GM23338 (cell line): ENCODE measurements around the gene ZHX3. TPM values are rescaled to one million over a fixed set of nuclear protein-coding genes. Genes with fewer than 3 reads are reported as not detected.

Experiments used
- ATAC-seq: fragments of 200-7000 bp; cut with Tn5 transposase; 3 replicates; pipeline ENCODE4 v1.9.1; 2020
- DNase-seq: peaks from one replicate; pipeline ENCODE4 v3.0.0-alpha.2; 2015; ENCODE audit warnings: low spot score
- H2AFZ ChIP-seq: fragments of 200-600 bp; sonication (generic); 2 replicates; pipeline ENCODE4 v1.8.0; 2016; ENCODE audit warnings: antibody characterized with exemption, mild to moderate bottlenecking, moderate library complexity
- H3F3A ChIP-seq: fragments of 200-600 bp; sonication (generic); replicated peaks from 2 replicates; pipeline ENCODE4 v1.8.0; 2017; ENCODE audit warnings: antibody characterized with exemption, mixed run types, low read depth
- H3K27ac ChIP-seq: fragments of 200-600 bp; sonication (generic); 2 replicates; pipeline ENCODE4 v1.6.1; 2016; ENCODE audit warnings: low read depth
- H3K27me3 ChIP-seq: fragments of 200-600 bp; sonication (generic); 2 replicates; pipeline ENCODE4 v1.8.0; 2016; ENCODE audit warnings: mild to moderate bottlenecking, mixed run types, moderate library complexity; ENCODE audit not compliant: insufficient read depth
- H3K36me3 ChIP-seq: fragments of 200-600 bp; sonication (generic); 2 replicates; pipeline ENCODE4 v1.8.0; 2016; ENCODE audit warnings: mild to moderate bottlenecking; ENCODE audit not compliant: insufficient read depth
- H3K4me1 ChIP-seq: fragments of 200-600 bp; sonication (generic); 2 replicates; pipeline ENCODE4 v1.8.0; 2016; ENCODE audit warnings: mild to moderate bottlenecking, moderate library complexity; ENCODE audit not compliant: insufficient read depth
- H3K4me2 ChIP-seq: fragments of 200-600 bp; sonication (generic); 2 replicates; pipeline ENCODE4 v1.7.1; 2017; ENCODE audit warnings: mixed run types
- H3K4me3 ChIP-seq: fragments of 200-600 bp; sonication (generic); 2 replicates; pipeline ENCODE4 v1.6.1; 2016; ENCODE audit warnings: mixed run types
- H3K79me2 ChIP-seq: fragments of 200-600 bp; sonication (generic); replicated peaks from 2 replicates; pipeline ENCODE4 v1.8.0; 2017; ENCODE audit warnings: mild to moderate bottlenecking; ENCODE audit not compliant: insufficient read depth
- H3K9me2 ChIP-seq: fragments of 200-600 bp; sonication (generic); 2 replicates; pipeline ENCODE4 v1.8.0; 2017; ENCODE audit not compliant: insufficient read depth
- H4K20me1 ChIP-seq: fragments of 200-600 bp; sonication (generic); replicated peaks from 2 replicates; pipeline ENCODE4 v1.8.0; 2017; ENCODE audit warnings: mild to moderate bottlenecking; ENCODE audit not compliant: insufficient read depth
- H3K27ac Mint-ChIP-seq: 2 replicates; pipeline ENCODE4 v1.8.0; 2020; ENCODE audit warnings: inconsistent platforms, mild to moderate bottlenecking, moderate library complexity, mixed read lengths
- H3K27me3 Mint-ChIP-seq: 3 replicates; pipeline ENCODE4 v1.8.0; 2022; ENCODE audit warnings: low read depth, mild to moderate bottlenecking, moderate library complexity, mixed read lengths, inconsistent platforms; ENCODE audit not compliant: insufficient read depth, poor library complexity
- H3K36me3 Mint-ChIP-seq: 3 replicates; pipeline ENCODE4 v1.8.0; 2021; ENCODE audit warnings: low read depth, mild to moderate bottlenecking, inconsistent platforms, moderate library complexity, mixed read lengths
- H3K4me1 Mint-ChIP-seq: 3 replicates; pipeline ENCODE4 v1.8.0; 2020; ENCODE audit warnings: mild to moderate bottlenecking, inconsistent platforms, mixed read lengths
- H3K4me3 Mint-ChIP-seq: 3 replicates; pipeline ENCODE4 v1.8.0; 2021; ENCODE audit warnings: moderate library complexity, mild to moderate bottlenecking, inconsistent platforms, mixed read lengths
- H3K9me3 Mint-ChIP-seq: 3 replicates; pipeline ENCODE4 v1.8.0; 2020; ENCODE audit warnings: moderate library complexity, mild to moderate bottlenecking, inconsistent platforms, mixed read lengths
- CREB1 ChIP-seq: fragments of 250-450 bp; sonication (Bioruptor Pico); IDR thresholded peaks from 2 replicates; pipeline ENCODE4 v1.5.0; 2020; ENCODE audit warnings: low read depth, mild to moderate bottlenecking, moderate library complexity
- EZH2 ChIP-seq: fragments of 200-600 bp; sonication (generic); IDR thresholded peaks from one replicate; pipeline ENCODE4 v1.8.0; 2017; ENCODE audit warnings: antibody characterized with exemption, mild to moderate bottlenecking, low read depth; ENCODE audit not compliant: unreplicated experiment
- POLR2AphosphoS5 ChIP-seq: IDR thresholded peaks from 2 replicates; pipeline ENCODE4 v1.6.1; 2016; ENCODE audit warnings: antibody characterized with exemption, low read depth
- ZNF331 ChIP-seq: fragments of 250-450 bp; sonication (Bioruptor Pico); IDR thresholded peaks from 2 replicates; pipeline ENCODE4 v1.5.0; 2020; ENCODE audit warnings: low read depth, mild to moderate bottlenecking, moderate library complexity
- polyA plus RNA-seq: library from polyadenylated mRNA; unstranded; fragments of >200 nt; fragmentation: Nextera tagmentation; extraction: Ambion mirVana; gene quantifications from 2 replicates; pipeline ENCODE4 v1.2.1, GENCODE V29; 2016
- total RNA-seq: library from RNA; depleted of rRNA; stranded (reverse); fragments of >200 nt; shearing (Covaris generic); gene quantifications from 2 replicates; pipeline ENCODE4 v1.2.3, GENCODE V29; 2014
- TF ChIP-seq, protein P1 (sequence below), 2 experiments: fragments of 200-600 bp in 1 of 2; sonication (generic) in 1 of 2; conservative IDR thresholded peaks; 2 replicates each; pipeline versions ENCODE4 v1.5.1 to v1.6.1; 2016 to 2017; ENCODE audit warnings: antibody characterized with exemption in 2 of 2, low read depth in 2 of 2, mild to moderate bottlenecking in 2 of 2, moderate library complexity in 1 of 2
- TF ChIP-seq, protein P2 (sequence below): IDR thresholded peaks from one replicate; pipeline ENCODE4 v1.6.1; 2018; ENCODE audit warnings: antibody characterized with exemption; ENCODE audit not compliant: unreplicated experiment

The ZHX3 gene
- total and polyA plus RNA-seq, 2 experiments from 2014 or later = 1.7 to 2.8 TPM

DNA sequence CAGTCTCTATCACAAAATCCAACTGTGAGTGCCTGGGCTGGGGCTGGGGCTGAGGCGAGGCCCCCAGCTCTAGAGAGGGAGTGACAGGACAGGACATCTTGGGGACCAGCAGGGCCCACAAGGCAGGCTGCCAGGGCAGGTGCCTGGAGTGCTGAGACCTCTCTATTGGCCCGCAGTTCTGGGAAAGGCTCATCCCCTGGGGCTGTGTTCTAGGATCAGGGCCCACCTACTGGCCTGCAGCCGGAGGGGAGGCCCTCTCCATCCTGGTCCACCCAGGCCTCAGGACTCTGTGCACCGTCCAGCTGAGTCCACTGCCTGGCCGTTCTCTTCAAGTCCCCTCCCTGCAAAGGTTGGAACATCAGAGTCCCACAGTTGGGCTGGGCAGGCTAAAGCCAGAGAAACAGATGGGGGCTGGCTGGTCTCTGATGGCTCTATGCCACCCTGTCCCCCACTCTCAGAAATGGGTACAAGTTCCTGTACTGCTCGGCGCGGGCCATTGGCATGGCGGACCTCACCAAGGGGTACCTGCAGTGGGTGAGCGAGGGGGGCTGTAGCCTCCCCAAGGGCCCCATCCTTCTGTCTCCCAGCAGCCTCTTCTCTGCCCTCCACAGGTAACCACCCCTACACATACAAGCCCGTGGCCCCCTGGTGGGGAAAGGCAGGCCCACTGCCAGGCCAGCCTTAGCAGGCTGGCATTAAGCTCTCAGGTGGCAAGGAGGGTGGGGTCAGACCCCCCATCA lies 40.1 kb upstream of the ZHX3 start:
- ATAC-seq (peak; percentile 15; the same call in 2 of the 3 replicates), DNase-seq (no peak)
- Histone ChIP-seq H2AFZ (no peak overlapping the region), H3K79me2 (no peaks in the 10 kb centered on the region), H3K4me1 (no peaks in the 10 kb centered on the region), H3K9me2 (no peaks in the 10 kb centered on the region), H3K4me2 (no peak overlapping the region), H3F3A (no peaks in the 10 kb centered on the region), H3K27ac (no peak overlapping the region), H3K27me3 (no peaks in the 10 kb centered on the region), H4K20me1 (no peaks in the 10 kb centered on the region; the same call in 1 of the 2 replicates), H3K36me3 (no peaks in the 10 kb centered on the region), H3K4me3 (no peak overlapping the region)
- Mint-ChIP-seq H3K4me1 (no peaks in the 10 kb centered on the region), H3K27me3 (peaks cover 7% of the 10 kb centered on the region), H3K9me3 (no peaks in the 10 kb centered on the region), H3K27ac (no peak overlapping the region), H3K4me3 (no peak overlapping the region), H3K36me3 (no peaks in the 10 kb centered on the region)
- TF ChIP-seq, protein P1, sequence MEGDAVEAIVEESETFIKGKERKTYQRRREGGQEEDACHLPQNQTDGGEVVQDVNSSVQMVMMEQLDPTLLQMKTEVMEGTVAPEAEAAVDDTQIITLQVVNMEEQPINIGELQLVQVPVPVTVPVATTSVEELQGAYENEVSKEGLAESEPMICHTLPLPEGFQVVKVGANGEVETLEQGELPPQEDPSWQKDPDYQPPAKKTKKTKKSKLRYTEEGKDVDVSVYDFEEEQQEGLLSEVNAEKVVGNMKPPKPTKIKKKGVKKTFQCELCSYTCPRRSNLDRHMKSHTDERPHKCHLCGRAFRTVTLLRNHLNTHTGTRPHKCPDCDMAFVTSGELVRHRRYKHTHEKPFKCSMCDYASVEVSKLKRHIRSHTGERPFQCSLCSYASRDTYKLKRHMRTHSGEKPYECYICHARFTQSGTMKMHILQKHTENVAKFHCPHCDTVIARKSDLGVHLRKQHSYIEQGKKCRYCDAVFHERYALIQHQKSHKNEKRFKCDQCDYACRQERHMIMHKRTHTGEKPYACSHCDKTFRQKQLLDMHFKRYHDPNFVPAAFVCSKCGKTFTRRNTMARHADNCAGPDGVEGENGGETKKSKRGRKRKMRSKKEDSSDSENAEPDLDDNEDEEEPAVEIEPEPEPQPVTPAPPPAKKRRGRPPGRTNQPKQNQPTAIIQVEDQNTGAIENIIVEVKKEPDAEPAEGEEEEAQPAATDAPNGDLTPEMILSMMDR (conservative IDR thresholded peaks at IDR 0.05; ENCODE audit: low read depth in 2 of 2) = peak in 1 of 2 experiments; percentile 26; a peak in 2 of 4 replicates
- TF ChIP-seq CREB1 (CRISPR knock-in tag) (no peak), ZNF331 (CRISPR knock-in tag) (no peak)

DNA sequence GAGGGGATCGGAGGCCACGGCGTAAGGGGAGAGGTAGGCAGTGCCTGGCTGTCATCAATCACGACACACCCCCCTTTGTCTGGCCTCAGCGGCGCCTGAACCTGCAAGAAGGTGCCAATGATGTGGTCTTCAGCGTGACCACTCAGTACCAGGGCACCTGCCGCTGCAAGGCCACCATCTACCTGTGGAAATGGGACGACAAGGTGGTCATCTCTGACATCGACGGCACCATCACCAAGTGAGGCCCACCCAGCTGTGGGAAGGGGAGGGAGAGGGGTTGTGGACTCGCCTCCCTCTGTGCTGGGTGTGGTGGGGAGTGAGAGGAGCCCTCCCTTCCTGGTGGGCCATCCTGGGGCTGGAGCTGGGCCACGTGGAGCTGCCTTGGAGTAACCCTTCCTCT lies 39.4 kb upstream of the ZHX3 start:
- no peak for ATAC-seq
- H3K27ac ChIP-seq = no peak overlapping the region

DNA sequence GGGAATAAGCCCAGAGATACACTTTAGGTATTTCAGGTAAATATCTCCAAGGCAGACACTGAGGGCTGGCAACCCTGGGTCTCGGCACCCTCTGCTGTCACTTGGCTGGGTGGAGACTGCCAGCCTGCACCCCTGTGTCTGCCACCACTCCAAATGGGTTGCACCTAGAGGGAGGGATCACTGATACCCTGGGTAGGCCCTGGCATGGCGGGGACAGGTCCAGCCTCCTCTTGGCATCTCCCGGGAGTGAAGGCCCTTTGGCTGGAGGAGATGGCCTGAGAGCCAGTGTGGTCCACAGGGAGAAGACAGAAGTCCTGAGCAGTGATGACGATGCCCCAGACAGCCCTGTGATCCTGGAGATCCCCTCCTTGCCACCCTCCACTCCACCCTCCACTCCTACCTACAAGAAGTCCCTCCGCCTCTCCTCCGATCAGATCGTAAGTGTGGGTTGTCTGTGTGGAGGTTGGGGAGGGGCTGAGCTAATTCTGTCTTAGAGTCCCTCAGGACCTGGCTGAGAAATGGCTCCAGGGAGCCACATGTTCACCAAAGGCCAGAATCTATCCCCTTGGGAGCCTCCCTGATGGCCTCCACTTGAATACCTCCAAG lies 38.2 kb upstream of the ZHX3 start:
- no peaks in the 10 kb centered on the region for H3F3A ChIP-seq
- H4K20me1 ChIP-seq = no peaks in the 10 kb centered on the region; the same call in 1 of the 2 replicates
- H3K4me3 ChIP-seq = no peak overlapping the region
- H3K27me3 ChIP-seq = no peaks in the 10 kb centered on the region
- Mint-ChIP-seq H3K27me3 (peaks cover 5% of the 10 kb centered on the region), H3K9me3 (no peaks in the 10 kb centered on the region), H3K27ac (no peak overlapping the region), H3K4me3 (no peak overlapping the region), H3K4me1 (no peaks in the 10 kb centered on the region), H3K36me3 (no peaks in the 10 kb centered on the region)
- H3K36me3 ChIP-seq = no peaks in the 10 kb centered on the region
- DNase-seq = no peak
- no peak overlapping the region for H2AFZ ChIP-seq
- no peaks in the 10 kb centered on the region for H3K4me1 ChIP-seq
- no peak overlapping the region for H3K4me2 ChIP-seq
- no peaks in the 10 kb centered on the region for H3K9me2 ChIP-seq
- no peak for ATAC-seq
- no peaks in the 10 kb centered on the region for H3K79me2 ChIP-seq
- TF ChIP-seq, protein P1 (conservative IDR thresholded peaks at IDR 0.05; ENCODE audit: low read depth in 2 of 2) = no peak
- TF ChIP-seq POLR2AphosphoS5 (no peak), EZH2 (no peak)
- TF ChIP-seq, protein P2, sequence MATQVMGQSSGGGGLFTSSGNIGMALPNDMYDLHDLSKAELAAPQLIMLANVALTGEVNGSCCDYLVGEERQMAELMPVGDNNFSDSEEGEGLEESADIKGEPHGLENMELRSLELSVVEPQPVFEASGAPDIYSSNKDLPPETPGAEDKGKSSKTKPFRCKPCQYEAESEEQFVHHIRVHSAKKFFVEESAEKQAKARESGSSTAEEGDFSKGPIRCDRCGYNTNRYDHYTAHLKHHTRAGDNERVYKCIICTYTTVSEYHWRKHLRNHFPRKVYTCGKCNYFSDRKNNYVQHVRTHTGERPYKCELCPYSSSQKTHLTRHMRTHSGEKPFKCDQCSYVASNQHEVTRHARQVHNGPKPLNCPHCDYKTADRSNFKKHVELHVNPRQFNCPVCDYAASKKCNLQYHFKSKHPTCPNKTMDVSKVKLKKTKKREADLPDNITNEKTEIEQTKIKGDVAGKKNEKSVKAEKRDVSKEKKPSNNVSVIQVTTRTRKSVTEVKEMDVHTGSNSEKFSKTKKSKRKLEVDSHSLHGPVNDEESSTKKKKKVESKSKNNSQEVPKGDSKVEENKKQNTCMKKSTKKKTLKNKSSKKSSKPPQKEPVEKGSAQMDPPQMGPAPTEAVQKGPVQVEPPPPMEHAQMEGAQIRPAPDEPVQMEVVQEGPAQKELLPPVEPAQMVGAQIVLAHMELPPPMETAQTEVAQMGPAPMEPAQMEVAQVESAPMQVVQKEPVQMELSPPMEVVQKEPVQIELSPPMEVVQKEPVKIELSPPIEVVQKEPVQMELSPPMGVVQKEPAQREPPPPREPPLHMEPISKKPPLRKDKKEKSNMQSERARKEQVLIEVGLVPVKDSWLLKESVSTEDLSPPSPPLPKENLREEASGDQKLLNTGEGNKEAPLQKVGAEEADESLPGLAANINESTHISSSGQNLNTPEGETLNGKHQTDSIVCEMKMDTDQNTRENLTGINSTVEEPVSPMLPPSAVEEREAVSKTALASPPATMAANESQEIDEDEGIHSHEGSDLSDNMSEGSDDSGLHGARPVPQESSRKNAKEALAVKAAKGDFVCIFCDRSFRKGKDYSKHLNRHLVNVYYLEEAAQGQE = no peak
- no peak overlapping the region for H3K27ac ChIP-seq

More for the DNA sequence above, 39.4 kb upstream of the ZHX3 start:
- Histone ChIP-seq H3K9me2 (no peaks in the 10 kb centered on the region), H3F3A (no peaks in the 10 kb centered on the region), H3K4me1 (no peaks in the 10 kb centered on the region), H3K4me2 (no peak overlapping the region), H4K20me1 (no peaks in the 10 kb centered on the region; the same call in 1 of the 2 replicates), H3K4me3 (no peak overlapping the region), H3K36me3 (no peaks in the 10 kb centered on the region), H3K79me2 (no peaks in the 10 kb centered on the region), H2AFZ (no peak overlapping the region), H3K27me3 (no peaks in the 10 kb centered on the region)
- H3K36me3 Mint-ChIP-seq = no peaks in the 10 kb centered on the region
- H3K4me1 Mint-ChIP-seq = no peaks in the 10 kb centered on the region
- TF ChIP-seq CREB1 (CRISPR knock-in tag) = no peak
- H3K4me3 Mint-ChIP-seq = no peak overlapping the region
- no peaks in the 10 kb centered on the region for H3K9me3 Mint-ChIP-seq
- peaks cover 7% of the 10 kb centered on the region for H3K27me3 Mint-ChIP-seq
- no peak for DNase-seq
- H3K27ac Mint-ChIP-seq = no peak overlapping the region
